CD14-positive monocyte (primary cell): ENCODE results near the gene MAPK1. TPM values are rescaled to one million over a fixed set of nuclear protein-coding genes. Genes with fewer than 3 reads are reported as not detected.

Source experiments
- DNase-seq, 3 donors: peaks; one replicate each; pipeline ENCODE4 v3.0.0-alpha.2; 2011 to 2022
- H2AFZ ChIP-seq: 2 replicates; pipeline ENCODE4 v1.6.0; 2012; ENCODE audit warnings: mild to moderate bottlenecking, low read depth, low read length, inconsistent platforms; ENCODE audit not compliant: insufficient read depth, poor library complexity, severe bottlenecking
- H3K27ac ChIP-seq, 2 donors: 1 replicate in 1 of 2; 2 replicates in 1 of 2; pipeline ENCODE4 v1.5.1; 2012 to 2013; ENCODE audit warnings: low read length in 2 of 2, control low read depth in 1 of 2, inconsistent platforms in 1 of 2, low read depth in 1 of 2, mild to moderate bottlenecking in 1 of 2
- H3K27me3 ChIP-seq, 2 donors: one replicate each; pipeline versions ENCODE4 v1.6.0 to v1.6.1; 2011 to 2013; ENCODE audit warnings: low read length in 2 of 2; ENCODE audit not compliant: control insufficient read depth in 2 of 2, insufficient read depth in 2 of 2
- H3K36me3 ChIP-seq, 2 donors: replicated peaks in 1 of 2; 1 replicate in 1 of 2; 2 replicates in 1 of 2; pipeline versions ENCODE4 v1.5.1 to v1.6.1; 2012 to 2013; ENCODE audit warnings: low read length in 2 of 2, control low read depth in 1 of 2, inconsistent platforms in 1 of 2, mild to moderate bottlenecking in 1 of 2; ENCODE audit not compliant: insufficient read depth in 2 of 2, control insufficient read depth in 1 of 2
- H3K4me1 ChIP-seq, 2 donors: 1 replicate in 1 of 2; 2 replicates in 1 of 2; pipeline versions ENCODE4 v1.5.1 to v1.6.1; 2012 to 2013; ENCODE audit warnings: low read length in 2 of 2, control low read depth in 1 of 2, inconsistent platforms in 1 of 2, mild to moderate bottlenecking in 1 of 2, moderate library complexity in 1 of 2; ENCODE audit not compliant: insufficient read depth in 2 of 2, control insufficient read depth in 1 of 2
- H3K4me2 ChIP-seq: replicated peaks from 2 replicates; pipeline ENCODE3; 2012; ENCODE audit warnings: low read length, moderate library complexity, mild to moderate bottlenecking; ENCODE audit not compliant: poor library complexity, severe bottlenecking; ENCODE audit errors: extremely low read depth
- H3K4me3 ChIP-seq, 3 experiments: fragments of 200-600 bp in 1 of 3; sonication (generic) in 1 of 3; replicated peaks in 1 of 3; 1 replicate in 2 of 3; 2 replicates in 1 of 3; pipeline ENCODE4 v1.5.1; 2011 to 2013; ENCODE audit warnings: low read length in 3 of 3, mild to moderate bottlenecking in 3 of 3, control low read depth in 2 of 3, low read depth in 2 of 3, inconsistent platforms in 1 of 3, moderate library complexity in 1 of 3
- H3K79me2 ChIP-seq: 2 replicates; pipeline ENCODE4 v1.6.0; 2012; ENCODE audit warnings: mild to moderate bottlenecking, control low read depth, inconsistent platforms, low read length, moderate library complexity; ENCODE audit not compliant: insufficient read depth
- H3K9ac ChIP-seq: 2 replicates; pipeline ENCODE4 v1.6.0; 2017; ENCODE audit warnings: low read length, mild to moderate bottlenecking; ENCODE audit not compliant: insufficient read depth, poor library complexity, severe bottlenecking
- H3K9me3 ChIP-seq, 2 donors: replicated peaks in 1 of 2; 1 replicate in 1 of 2; 2 replicates in 1 of 2; pipeline versions ENCODE4 v1.5.1 to v1.6.1; 2012 to 2013; ENCODE audit warnings: low read length in 2 of 2, control low read depth in 1 of 2; ENCODE audit not compliant: control insufficient read depth in 1 of 2, insufficient read depth in 1 of 2
- H4K20me1 ChIP-seq: 2 replicates; pipeline ENCODE4 v1.6.0; 2012; ENCODE audit warnings: mild to moderate bottlenecking, low read length, control low read depth, moderate library complexity; ENCODE audit not compliant: insufficient read depth
- H3K27ac Mint-ChIP-seq, 7 donors: one replicate each; pipeline ENCODE4 v1.8.0; 2020; ENCODE audit warnings: mild to moderate bottlenecking in 7 of 7, mixed read lengths in 7 of 7, moderate library complexity in 6 of 7, inconsistent platforms in 2 of 7
- H3K27me3 Mint-ChIP-seq, 3 donors: one replicate each; pipeline ENCODE4 v1.8.0; 2021 to 2022; ENCODE audit warnings: low read depth in 3 of 3, mild to moderate bottlenecking in 3 of 3, mixed read lengths in 3 of 3, moderate library complexity in 3 of 3, inconsistent platforms in 1 of 3
- H3K36me3 Mint-ChIP-seq, 2 donors: one replicate each; pipeline ENCODE4 v1.8.0; 2020; ENCODE audit warnings: mixed read lengths in 2 of 2, inconsistent platforms in 1 of 2, mild to moderate bottlenecking in 1 of 2
- H3K4me1 Mint-ChIP-seq: one replicate; pipeline ENCODE4 v1.8.0; 2020; ENCODE audit warnings: mild to moderate bottlenecking, mixed read lengths
- H3K4me3 Mint-ChIP-seq, 2 donors: one replicate each; pipeline ENCODE4 v1.8.0; 2020; ENCODE audit warnings: mild to moderate bottlenecking in 2 of 2, mixed read lengths in 2 of 2, moderate library complexity in 1 of 2
- H3K9me3 Mint-ChIP-seq, 7 donors: one replicate each; pipeline ENCODE4 v1.8.0; 2020 to 2022; ENCODE audit warnings: mixed read lengths in 7 of 7, mild to moderate bottlenecking in 6 of 7, moderate library complexity in 6 of 7, inconsistent platforms in 2 of 7
- CTCF ChIP-seq: fragments of 200-600 bp; IDR thresholded peaks from one replicate; pipeline ENCODE4 v1.8.0; 2022; ENCODE audit warnings: antibody characterized with exemption, mild to moderate bottlenecking
- WGBS: methylation state at CpG from one replicate; pipeline ENCODE4 v1.1.5; 2013; ENCODE audit warnings: missing lambda C conversion rate; ENCODE audit not compliant: insufficient coverage; 5-methylcytosine and 5-hydroxymethylcytosine counted together
- intact Hi-C, 2 donors: fragments of 100-400 bp; cut with micrococcal nuclease; formaldehyde crosslinking; loops; one replicate each; pipeline versions ENCODE4 v1.15.0 to v1.15.1; 2023
- polyA plus RNA-seq, 3 donors: library from polyadenylated mRNA; depleted of rRNA in 1 of 3; unstranded in 2 of 3; stranded (reverse) in 1 of 3; fragments of 300-500 nt in 2 of 3; fragments of >200 nt in 1 of 3; fragmentation: Illumina TruSeq in 2 of 3; gene quantifications; 1 replicate in 2 of 3; 2 replicates in 1 of 3; pipeline ENCODE4 v1.2.3, GENCODE V29; 2012 to 2021

Gene MAPK1
- polyA plus RNA-seq, 3 donors = 47.0 to 148 (median 118) TPM

- Mint-ChIP-seq H3K36me3 (peaks cover 13 to 15% of the 10 kb centered on the region in 2 donors), H3K9me3 (peaks cover 0 to 3% (median 0%) of the 10 kb centered on the region in 7 donors), H3K4me1 (peaks cover 31% of the 10 kb centered on the region), H3K27ac (peak overlapping the region in 5 of 7 donors; percentile 16 to 58 (median 53)), H3K27me3 (peaks cover 0 to 1% (median 0%) of the 10 kb centered on the region in 3 donors), H3K4me3 (no peak overlapping the region)
- WGBS = no CpG with 5 or more reads among the region's 1 CpG
- intact Hi-C loops = no loop called here
- H3K79me2 ChIP-seq = peaks cover 99% of the 10 kb centered on the region
- H3K4me3 ChIP-seq = no peak overlapping the region
- H3K4me1 ChIP-seq = peaks cover 3 to 13% of the 10 kb centered on the region in 2 donors
- DNase-seq = no peak
- H3K4me2 ChIP-seq = no peak overlapping the region
- H3K27me3 ChIP-seq = no peaks in the 10 kb centered on the region
- H3K9ac ChIP-seq = no peak overlapping the region
- peaks cover 97% of the 10 kb centered on the region for H4K20me1 ChIP-seq
- peaks cover 0 to 16% of the 10 kb centered on the region in 2 donors for H3K36me3 ChIP-seq
- no peak overlapping the region for H2AFZ ChIP-seq
- no peaks in the 10 kb centered on the region for H3K9me3 ChIP-seq
- peak overlapping the region in 1 of 2 donors; percentile 64 for H3K27ac ChIP-seq
- TF ChIP-seq CTCF = no peak
Measured at GRCh38 chr22:21845558-21846453, 21.6 kb downstream of the MAPK1 start.

GRCh38 chr22:21842946-21843345, 24.5 kb downstream of the MAPK1 start:
- intact Hi-C loops = no loop called here
- peaks cover 3 to 10% of the 10 kb centered on the region in 2 donors for H3K4me1 ChIP-seq

More at GRCh38 chr22:21842946-21843345, 24.5 kb downstream of the MAPK1 start:
- Mint-ChIP-seq H3K9me3 (no peaks in the 10 kb centered on the region), H3K4me3 (no peak overlapping the region), H3K4me1 (peaks cover 29% of the 10 kb centered on the region), H3K27ac (peak overlapping the region in 1 of 7 donors; percentile 43), H3K27me3 (peaks cover 0 to 1% (median 0%) of the 10 kb centered on the region in 3 donors), H3K36me3 (peaks cover 8 to 11% of the 10 kb centered on the region in 2 donors)
- no peaks in the 10 kb centered on the region for H3K27me3 ChIP-seq
- peaks cover 99% of the 10 kb centered on the region for H3K79me2 ChIP-seq
- peaks cover 0 to 16% of the 10 kb centered on the region in 2 donors for H3K36me3 ChIP-seq
- peak overlapping the region in 1 of 2 donors; percentile 64 for H3K27ac ChIP-seq
- no peak overlapping the region for H2AFZ ChIP-seq
- H3K9me3 ChIP-seq = no peaks in the 10 kb centered on the region
- TF ChIP-seq CTCF = no peak
- H3K9ac ChIP-seq = no peak overlapping the region
- H3K4me3 ChIP-seq = no peak overlapping the region
- WGBS = 95% methylated on average over 6 of the region's 6 CpGs
- H4K20me1 ChIP-seq = peaks cover 97% of the 10 kb centered on the region
- DNase-seq = no peak
- H3K4me2 ChIP-seq = no peak overlapping the region
